Astrocyte (in vitro differentiated cells and primary cell): ENCODE data around the gene MYL6. TPM values are rescaled to one million over a fixed set of nuclear protein-coding genes. Genes with fewer than 3 reads are reported as not detected.
A peak's percentile ranks its signal among the peaks of the same experiment; 100 is the strongest.

Source experiments
- DNase-seq: peaks from one replicate; pipeline ENCODE4 v3.0.0-alpha.2; 2010; ENCODE audit warnings: low read depth
- FAIRE-seq: peaks from 2 replicates; lab custom pipeline; 2011; peaks lifted over from hg19 to GRCh38; lab: Jason Lieb, UNC
- H2AFZ ChIP-seq: 2 replicates; pipeline ENCODE4 v1.6.0; 2012; ENCODE audit warnings: low read depth, low read length, inconsistent platforms
- H3K27ac ChIP-seq: 2 replicates; pipeline ENCODE4 v1.5.1; 2011; ENCODE audit warnings: low read depth, low read length, inconsistent platforms
- H3K27me3 ChIP-seq: 2 replicates; pipeline ENCODE4 v1.6.0; 2011; ENCODE audit warnings: low read length, inconsistent platforms; ENCODE audit not compliant: insufficient read depth
- H3K36me3 ChIP-seq: 2 replicates; pipeline ENCODE4 v1.5.1; 2011; ENCODE audit warnings: low read length, inconsistent platforms; ENCODE audit not compliant: insufficient read depth
- H3K4me1 ChIP-seq: 2 replicates; pipeline ENCODE4 v1.5.1; 2011; ENCODE audit warnings: low read length, inconsistent platforms; ENCODE audit not compliant: insufficient read depth
- H3K4me2 ChIP-seq: 2 replicates; pipeline ENCODE4 v1.6.0; 2012; ENCODE audit warnings: low read length, inconsistent platforms
- H3K4me3 ChIP-seq: 2 replicates; pipeline ENCODE4 v1.5.1; 2011; ENCODE audit warnings: low read depth, mild to moderate bottlenecking, low read length, inconsistent platforms; ENCODE audit not compliant: insufficient read depth
- H3K79me2 ChIP-seq: 2 replicates; pipeline ENCODE4 v1.6.0; 2012; ENCODE audit warnings: mild to moderate bottlenecking, low read length, inconsistent platforms; ENCODE audit not compliant: insufficient read depth
- H3K9ac ChIP-seq: 2 replicates; pipeline ENCODE4 v1.6.0; 2012; ENCODE audit warnings: mild to moderate bottlenecking, low read length, inconsistent platforms
- H3K9me3 ChIP-seq: 2 replicates; pipeline ENCODE4 v1.5.1; 2012; ENCODE audit warnings: low read depth, mild to moderate bottlenecking, low read length, inconsistent platforms; ENCODE audit not compliant: insufficient read depth
- H4K20me1 ChIP-seq: 2 replicates; pipeline ENCODE4 v1.6.0; 2012; ENCODE audit warnings: low read length, inconsistent platforms; ENCODE audit not compliant: insufficient read depth
- H3K27ac Mint-ChIP-seq: one replicate; pipeline ENCODE4 v1.8.0; 2021; ENCODE audit warnings: mild to moderate bottlenecking, mixed read lengths; ENCODE audit not compliant: unreplicated experiment
- H3K27me3 Mint-ChIP-seq: one replicate; pipeline ENCODE4 v1.8.0; 2021; ENCODE audit warnings: low read depth, mixed read lengths; ENCODE audit not compliant: unreplicated experiment
- H3K36me3 Mint-ChIP-seq: one replicate; pipeline ENCODE4 v1.8.0; 2021; ENCODE audit warnings: low read depth, mixed read lengths; ENCODE audit not compliant: unreplicated experiment
- H3K4me1 Mint-ChIP-seq: one replicate; pipeline ENCODE4 v1.8.0; 2021; ENCODE audit warnings: low read depth, mixed read lengths; ENCODE audit not compliant: unreplicated experiment
- H3K4me3 Mint-ChIP-seq: one replicate; pipeline ENCODE4 v1.8.0; 2021; ENCODE audit warnings: mild to moderate bottlenecking, moderate library complexity, mixed read lengths; ENCODE audit not compliant: unreplicated experiment
- H3K9me3 Mint-ChIP-seq: one replicate; pipeline ENCODE4 v1.8.0; 2021; ENCODE audit warnings: mild to moderate bottlenecking, mixed read lengths; ENCODE audit not compliant: unreplicated experiment
- CTCF ChIP-seq: IDR thresholded peaks from 2 replicates; pipeline ENCODE4 v1.5.1; 2011; ENCODE audit warnings: low read depth, mild to moderate bottlenecking, inconsistent platforms, low read length, moderate library complexity; ENCODE audit not compliant: insufficient read depth
- EZH2 ChIP-seq: IDR thresholded peaks from 2 replicates; pipeline ENCODE4 v1.6.1; 2012; ENCODE audit warnings: mild to moderate bottlenecking, low read length, inconsistent platforms; ENCODE audit not compliant: insufficient read depth
- total RNA-seq: library from RNA; stranded (reverse); gene quantifications from 2 replicates; pipeline ENCODE4 v1.2.1, GENCODE V29; 2021

The MYL6 gene
- total RNA-seq, 1 donor from 2014 or later: 2,685 TPM

GRCh38 chr12:56152756-56153677, 5.1 kb upstream of the MYL6 start:
- no peaks in the 10 kb centered on the region for H3K27me3 ChIP-seq
- peak overlapping the region; percentile 92 for H3K27ac Mint-ChIP-seq
- H3K79me2 ChIP-seq: peaks cover 20% of the 10 kb centered on the region
- no peaks in the 10 kb centered on the region for H4K20me1 ChIP-seq
- peak overlapping the region; percentile 87 for H3K4me3 ChIP-seq
- peak overlapping the region; percentile 50 for H3K27ac ChIP-seq
- H3K4me1 ChIP-seq: peaks cover 34% of the 10 kb centered on the region
- H3K9me3 Mint-ChIP-seq: no peaks in the 10 kb centered on the region
- no peaks in the 10 kb centered on the region for H3K9me3 ChIP-seq
- no peak for DNase-seq
- FAIRE-seq: no peak
- peak overlapping the region; percentile 95 for H3K9ac ChIP-seq
- TF ChIP-seq CTCF (no peak), EZH2 (no peak)
- peak overlapping the region; percentile 90 for H3K4me3 Mint-ChIP-seq
- peaks cover 14% of the 10 kb centered on the region for H3K36me3 Mint-ChIP-seq
- H3K36me3 ChIP-seq: peaks cover 3% of the 10 kb centered on the region
- H2AFZ ChIP-seq: peak overlapping the region; percentile 82
- H3K4me1 Mint-ChIP-seq: peaks cover 10% of the 10 kb centered on the region
- H3K4me2 ChIP-seq: peak overlapping the region; percentile 96
- H3K27me3 Mint-ChIP-seq: no peaks in the 10 kb centered on the region

- peaks cover 3% of the 10 kb centered on the region for H3K36me3 ChIP-seq
- Mint-ChIP-seq H3K27ac (no peak overlapping the region), H3K4me3 (peak overlapping the region; percentile 90), H3K4me1 (peaks cover 10% of the 10 kb centered on the region), H3K36me3 (peaks cover 17% of the 10 kb centered on the region), H3K9me3 (no peaks in the 10 kb centered on the region), H3K27me3 (no peaks in the 10 kb centered on the region)
- H3K27me3 ChIP-seq: no peaks in the 10 kb centered on the region
- peak overlapping the region; percentile 96 for H3K4me2 ChIP-seq
- peak overlapping the region; percentile 95 for H3K9ac ChIP-seq
- H2AFZ ChIP-seq: no peak overlapping the region
- H4K20me1 ChIP-seq: peaks cover 5% of the 10 kb centered on the region
- no peak overlapping the region for H3K27ac ChIP-seq
- no peak overlapping the region for H3K4me3 ChIP-seq
- TF ChIP-seq CTCF (no peak), EZH2 (no peak)
- DNase-seq: no peak
- no peak for FAIRE-seq
- peaks cover 27% of the 10 kb centered on the region for H3K79me2 ChIP-seq
- H3K9me3 ChIP-seq: no peaks in the 10 kb centered on the region
- peaks cover 34% of the 10 kb centered on the region for H3K4me1 ChIP-seq
Measured at GRCh38 chr12:56153678-56154065, 4.5 kb upstream of the MYL6 start.

GRCh38 chr12:56154246-56154771, 3.9 kb upstream of the MYL6 start:
- no peaks in the 10 kb centered on the region for H3K27me3 Mint-ChIP-seq
- Histone ChIP-seq H3K27me3 (no peaks in the 10 kb centered on the region), H3K9ac (peak overlapping the region; percentile 43), H3K27ac (no peak overlapping the region), H4K20me1 (peaks cover 11% of the 10 kb centered on the region), H3K4me2 (no peak overlapping the region), H2AFZ (no peak overlapping the region), H3K79me2 (peaks cover 33% of the 10 kb centered on the region), H3K36me3 (peaks cover 5% of the 10 kb centered on the region), H3K4me1 (peaks cover 34% of the 10 kb centered on the region), H3K9me3 (no peaks in the 10 kb centered on the region), H3K4me3 (no peak overlapping the region)
- no peak for TF ChIP-seq EZH2
- peak overlapping the region; percentile 78 for H3K4me3 Mint-ChIP-seq
- peaks cover 21% of the 10 kb centered on the region for H3K36me3 Mint-ChIP-seq
- no peak for DNase-seq
- peaks cover 10% of the 10 kb centered on the region for H3K4me1 Mint-ChIP-seq
- H3K27ac Mint-ChIP-seq: no peak overlapping the region
- FAIRE-seq: no peak
- H3K9me3 Mint-ChIP-seq: no peaks in the 10 kb centered on the region
